Vagina (tissue), 2 donors: ENCODE data around the gene PPFIBP1. TPM values are rescaled to one million over a fixed set of nuclear protein-coding genes. Genes with fewer than 3 reads are reported as not detected.

ENCODE experiments used
- DNase-seq, 2 donors: peaks; one replicate each; pipeline ENCODE4 v3.0.0-alpha.2; 2017; ENCODE audit errors: extremely low spot score in 2 of 2
- H3K27ac ChIP-seq: fragments of 200-600 bp; sonication (generic); one replicate; pipeline ENCODE4 v1.5.1; 2019
- H3K27me3 ChIP-seq: fragments of 200-600 bp; sonication (generic); one replicate; pipeline ENCODE4 v1.5.1; 2019
- H3K36me3 ChIP-seq, 2 donors: fragments of 200-600 bp; sonication (generic); one replicate each; pipeline ENCODE4 v1.5.1; 2017 to 2019
- H3K4me1 ChIP-seq: fragments of 200-600 bp; sonication (generic); one replicate; pipeline ENCODE4 v1.5.1; 2019
- H3K4me3 ChIP-seq, 2 donors: fragments of 200-600 bp; sonication (generic); 1 replicate in 1 of 2; 2 replicates in 1 of 2; pipeline ENCODE4 v1.5.1; 2016 to 2019
- H3K9me3 ChIP-seq: fragments of 200-600 bp; sonication (generic); one replicate; pipeline ENCODE4 v1.5.1; 2019
- CTCF ChIP-seq, 3 experiments: fragments of 450-650 bp in 2 of 3; fragments of 200-600 bp in 1 of 3; sonication (generic) in 1 of 3; IDR thresholded peaks; one replicate each; pipeline ENCODE4 v1.5.1; 2017 to 2019; ENCODE audit warnings: antibody characterized with exemption in 3 of 3, mild to moderate bottlenecking in 2 of 3, moderate library complexity in 2 of 3
- POLR2A ChIP-seq, 2 donors: fragments of 450-650 bp; IDR thresholded peaks; one replicate each; pipeline ENCODE4 v1.6.1; 2017; ENCODE audit warnings: antibody characterized with exemption in 2 of 2, mild to moderate bottlenecking in 2 of 2, moderate library complexity in 2 of 2
- POLR2AphosphoS5 ChIP-seq, 2 donors: sonication (generic); formaldehyde crosslinking; IDR thresholded peaks; one replicate each; pipeline ENCODE4 v1.9.0; 2017; ENCODE audit warnings: antibody characterized with exemption in 2 of 2, mild to moderate bottlenecking in 2 of 2, low read depth in 1 of 2; ENCODE audit not compliant: insufficient read depth in 1 of 2
- intact Hi-C: fragments of 100-400 bp; cut with DNase I; formaldehyde crosslinking; loops from one replicate; pipeline ENCODE4 v1.15.1; 2023
- total RNA-seq: library from RNA; depleted of rRNA; stranded (reverse); fragments of >200 nt; gene quantifications from one replicate; pipeline ENCODE4 v1.2.3, GENCODE V29; 2016

Gene PPFIBP1
- total RNA-seq, 1 donor from 2014 or later, result 101 TPM

GRCh38 chr12:27504507-27504906 lies 19.5 kb upstream of the PPFIBP1 start:
- intact Hi-C loops, result no loop called here
- Histone ChIP-seq H3K4me3 (no peak overlapping the region), H3K4me1 (no peaks in the 10 kb centered on the region), H3K9me3 (no peaks in the 10 kb centered on the region), H3K27ac (no peak overlapping the region), H3K36me3 (no peaks in the 10 kb centered on the region), H3K27me3 (no peaks in the 10 kb centered on the region)
- no peak for DNase-seq
- no peak for TF ChIP-seq POLR2AphosphoS5 (IDR thresholded peaks at IDR 0.05; ENCODE audit: insufficient read depth in 1 of 2, low read depth in 1 of 2)
- no peak for TF ChIP-seq POLR2A (IDR thresholded peaks at IDR 0.05)
- no peak for TF ChIP-seq CTCF (IDR thresholded peaks at IDR 0.05)

- Histone ChIP-seq H3K36me3 (no peaks in the 10 kb centered on the region), H3K27me3 (no peaks in the 10 kb centered on the region), H3K4me3 (no peak overlapping the region), H3K27ac (no peak overlapping the region), H3K9me3 (no peaks in the 10 kb centered on the region), H3K4me1 (no peaks in the 10 kb centered on the region)
- intact Hi-C loops, result no loop called here
- no peak for TF ChIP-seq POLR2AphosphoS5 (IDR thresholded peaks at IDR 0.05; ENCODE audit: insufficient read depth in 1 of 2, low read depth in 1 of 2)
- TF ChIP-seq POLR2A (IDR thresholded peaks at IDR 0.05), result no peak
- TF ChIP-seq CTCF (IDR thresholded peaks at IDR 0.05), result no peak
- no peak for DNase-seq
Observed at GRCh38 chr12:27505109-27505508, 18.9 kb upstream of the PPFIBP1 start.

- TF ChIP-seq POLR2AphosphoS5 (IDR thresholded peaks at IDR 0.05; ENCODE audit: insufficient read depth in 1 of 2, low read depth in 1 of 2) (no peak), CTCF (IDR thresholded peaks at IDR 0.05) (no peak), POLR2A (IDR thresholded peaks at IDR 0.05) (no peak)
- H3K9me3 ChIP-seq, result no peaks in the 10 kb centered on the region
- H3K27me3 ChIP-seq, result no peaks in the 10 kb centered on the region
- no peak for DNase-seq
- H3K27ac ChIP-seq, result no peak overlapping the region
- no peak overlapping the region for H3K4me3 ChIP-seq
- intact Hi-C loops, result no loop called here
- H3K4me1 ChIP-seq, result no peaks in the 10 kb centered on the region
- no peaks in the 10 kb centered on the region for H3K36me3 ChIP-seq
Observed at GRCh38 chr12:27505761-27506160, 18.2 kb upstream of the PPFIBP1 start.

- DNase-seq, result no peak
- Histone ChIP-seq H3K27ac (no peak overlapping the region), H3K36me3 (no peaks in the 10 kb centered on the region), H3K27me3 (no peaks in the 10 kb centered on the region), H3K9me3 (no peaks in the 10 kb centered on the region), H3K4me1 (no peaks in the 10 kb centered on the region), H3K4me3 (no peak overlapping the region)
- intact Hi-C loops, result no loop called here
- TF ChIP-seq POLR2AphosphoS5 (IDR thresholded peaks at IDR 0.05; ENCODE audit: insufficient read depth in 1 of 2, low read depth in 1 of 2) (no peak), CTCF (IDR thresholded peaks at IDR 0.05) (no peak), POLR2A (IDR thresholded peaks at IDR 0.05) (no peak)
Observed at GRCh38 chr12:27506645-27507189, 17.3 kb upstream of the PPFIBP1 start.

GRCh38 chr12:27508736-27509431 lies 15.1 kb upstream of the PPFIBP1 start:
- H3K4me1 ChIP-seq, result no peaks in the 10 kb centered on the region
- intact Hi-C loops, result no loop called here
- DNase-seq, result no peak

More at GRCh38 chr12:27508736-27509431, 15.1 kb upstream of the PPFIBP1 start:
- no peak overlapping the region for H3K4me3 ChIP-seq
- no peak overlapping the region for H3K27ac ChIP-seq
- no peaks in the 10 kb centered on the region for H3K9me3 ChIP-seq
- no peaks in the 10 kb centered on the region for H3K36me3 ChIP-seq
- H3K27me3 ChIP-seq, result no peaks in the 10 kb centered on the region
- TF ChIP-seq POLR2A (IDR thresholded peaks at IDR 0.05) (no peak), POLR2AphosphoS5 (IDR thresholded peaks at IDR 0.05; ENCODE audit: insufficient read depth in 1 of 2, low read depth in 1 of 2) (no peak), CTCF (IDR thresholded peaks at IDR 0.05) (no peak)
